ENCODE data around the gene ARHGAP25. TPM values are rescaled to one million over a fixed set of nuclear protein-coding genes. Genes with fewer than 3 reads are reported as not detected.

ARHGAP25 gene
- total and polyA plus RNA-seq, 2 experiments from 2014 or later: 1.9 to 2.0 TPM

DNA sequence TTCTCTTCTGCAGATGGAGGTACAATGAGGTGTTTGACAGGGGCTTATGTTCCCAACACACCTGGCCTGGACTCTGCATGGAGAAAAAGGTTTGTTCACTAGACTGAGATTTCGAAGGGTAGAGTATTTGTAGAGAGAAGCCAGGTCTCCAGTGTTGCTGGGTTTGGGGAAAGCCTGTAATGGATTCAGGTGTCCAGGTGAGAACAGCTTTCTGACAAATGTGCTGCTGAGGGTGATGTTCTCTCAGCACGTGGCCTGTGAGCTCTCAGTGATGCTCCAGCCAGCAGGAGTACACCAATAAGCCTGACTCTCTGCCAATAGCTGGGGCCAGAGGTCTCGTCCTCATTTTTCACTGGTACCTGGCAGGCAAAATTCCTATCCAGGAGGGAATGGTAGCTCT lies 43.8 kb upstream of the ARHGAP25 start:
- Histone ChIP-seq H3K36me3 (ENCODE audit: insufficient read depth) (no peaks in the 10 kb centered on the region), H2AFZ (no peak overlapping the region), H3K4me3 (no peak overlapping the region), H4K20me1 (replicated peaks; ENCODE audit: insufficient read depth) (no peaks in the 10 kb centered on the region), H3K4me1 (ENCODE audit: insufficient read depth) (peaks cover 36% of the 10 kb centered on the region), H3K27me3 (ENCODE audit: insufficient read depth) (no peaks in the 10 kb centered on the region), H3K4me2 (no peak overlapping the region), H3K9me2 (ENCODE audit: insufficient read depth) (peaks cover 9% of the 10 kb centered on the region; the same call in 1 of the 2 replicates), H3K79me2 (replicated peaks; ENCODE audit: insufficient read depth) (no peaks in the 10 kb centered on the region), H3F3A (replicated peaks; ENCODE audit: low read depth) (no peaks in the 10 kb centered on the region), H3K27ac (ENCODE audit: low read depth) (no peak overlapping the region)
- peaks cover 14% of the 10 kb centered on the region; the same call in 2 of the 3 replicates for H3K36me3 Mint-ChIP-seq (ENCODE audit: low read depth)
- no peak overlapping the region for H3K4me3 Mint-ChIP-seq
- TF ChIP-seq EZH2 (IDR thresholded peaks at IDR 0.05; ENCODE audit: low read depth, unreplicated experiment) (no peak), EZH2phosphoT487 (IDR thresholded peaks at IDR 0.05; ENCODE audit: unreplicated experiment) (no peak), STAT1 (IDR thresholded peaks at IDR 0.05; ENCODE audit: unreplicated experiment) (no peak), ZNF114 (CRISPR knock-in tag; IDR thresholded peaks at IDR 0.05) (no peak)
- H3K27me3 Mint-ChIP-seq (ENCODE audit: insufficient read depth, low read depth, poor library complexity): no peaks in the 10 kb centered on the region
- peaks cover 33% of the 10 kb centered on the region for H3K4me1 Mint-ChIP-seq
- H3K9me3 Mint-ChIP-seq: peaks cover 7% of the 10 kb centered on the region; the same call in 2 of the 3 replicates
- DNase-seq (ENCODE audit: low spot score) (no peak), ATAC-seq (no peak)
- H3K27ac Mint-ChIP-seq: no peak overlapping the region

DNA sequence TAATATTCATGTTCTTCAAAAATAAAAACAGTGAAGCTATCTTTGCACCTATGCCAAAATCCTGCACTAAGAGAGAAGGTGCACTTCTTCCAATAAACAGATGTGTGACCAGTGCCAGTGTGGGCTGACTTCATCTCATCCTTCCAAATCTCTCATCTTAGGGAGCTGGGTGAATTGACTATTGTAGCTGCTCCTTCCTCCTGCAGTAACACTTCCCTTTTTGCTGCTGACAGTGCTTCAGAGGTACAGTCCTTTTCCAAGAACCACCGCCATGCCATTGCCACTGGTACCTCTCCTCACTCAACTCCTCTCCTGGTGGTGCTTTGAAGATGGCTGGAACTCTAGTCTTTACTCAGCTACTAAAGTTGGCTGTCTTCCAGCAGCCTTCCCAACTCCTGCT lies 42.1 kb upstream of the ARHGAP25 start:
- Histone ChIP-seq H3K9me2 (ENCODE audit: insufficient read depth) (peaks cover 10% of the 10 kb centered on the region), H3K79me2 (replicated peaks; ENCODE audit: insufficient read depth) (no peaks in the 10 kb centered on the region), H3K36me3 (ENCODE audit: insufficient read depth) (no peaks in the 10 kb centered on the region), H3K27ac (ENCODE audit: low read depth) (no peak overlapping the region), H3K4me3 (no peak overlapping the region), H3K4me1 (ENCODE audit: insufficient read depth) (peaks cover 41% of the 10 kb centered on the region), H3K4me2 (no peak overlapping the region), H4K20me1 (replicated peaks; ENCODE audit: insufficient read depth) (no peaks in the 10 kb centered on the region), H3K27me3 (ENCODE audit: insufficient read depth) (no peaks in the 10 kb centered on the region), H2AFZ (no peak overlapping the region), H3F3A (replicated peaks; ENCODE audit: low read depth) (no peaks in the 10 kb centered on the region)
- no peak for ATAC-seq
- no peak overlapping the region for H3K27ac Mint-ChIP-seq
- H3K27me3 Mint-ChIP-seq (ENCODE audit: insufficient read depth, low read depth, poor library complexity): no peaks in the 10 kb centered on the region
- H3K9me3 Mint-ChIP-seq: peaks cover 17% of the 10 kb centered on the region; the same call in 2 of the 3 replicates
- peaks cover 24% of the 10 kb centered on the region; the same call in 2 of the 3 replicates for H3K36me3 Mint-ChIP-seq (ENCODE audit: low read depth)
- no peak for DNase-seq (ENCODE audit: low spot score)
- no peak overlapping the region for H3K4me3 Mint-ChIP-seq
- peaks cover 36% of the 10 kb centered on the region for H3K4me1 Mint-ChIP-seq
- TF ChIP-seq ZNF114 (CRISPR knock-in tag; IDR thresholded peaks at IDR 0.05): no peak
- no peak for TF ChIP-seq ZNF331 (CRISPR knock-in tag; IDR thresholded peaks at IDR 0.05; ENCODE audit: low read depth)
- TF ChIP-seq, protein P1, sequence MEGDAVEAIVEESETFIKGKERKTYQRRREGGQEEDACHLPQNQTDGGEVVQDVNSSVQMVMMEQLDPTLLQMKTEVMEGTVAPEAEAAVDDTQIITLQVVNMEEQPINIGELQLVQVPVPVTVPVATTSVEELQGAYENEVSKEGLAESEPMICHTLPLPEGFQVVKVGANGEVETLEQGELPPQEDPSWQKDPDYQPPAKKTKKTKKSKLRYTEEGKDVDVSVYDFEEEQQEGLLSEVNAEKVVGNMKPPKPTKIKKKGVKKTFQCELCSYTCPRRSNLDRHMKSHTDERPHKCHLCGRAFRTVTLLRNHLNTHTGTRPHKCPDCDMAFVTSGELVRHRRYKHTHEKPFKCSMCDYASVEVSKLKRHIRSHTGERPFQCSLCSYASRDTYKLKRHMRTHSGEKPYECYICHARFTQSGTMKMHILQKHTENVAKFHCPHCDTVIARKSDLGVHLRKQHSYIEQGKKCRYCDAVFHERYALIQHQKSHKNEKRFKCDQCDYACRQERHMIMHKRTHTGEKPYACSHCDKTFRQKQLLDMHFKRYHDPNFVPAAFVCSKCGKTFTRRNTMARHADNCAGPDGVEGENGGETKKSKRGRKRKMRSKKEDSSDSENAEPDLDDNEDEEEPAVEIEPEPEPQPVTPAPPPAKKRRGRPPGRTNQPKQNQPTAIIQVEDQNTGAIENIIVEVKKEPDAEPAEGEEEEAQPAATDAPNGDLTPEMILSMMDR (conservative IDR thresholded peaks at IDR 0.05; ENCODE audit: low read depth in 2 of 2): no peak
- no peak for TF ChIP-seq STAT1 (IDR thresholded peaks at IDR 0.05; ENCODE audit: unreplicated experiment)

DNA sequence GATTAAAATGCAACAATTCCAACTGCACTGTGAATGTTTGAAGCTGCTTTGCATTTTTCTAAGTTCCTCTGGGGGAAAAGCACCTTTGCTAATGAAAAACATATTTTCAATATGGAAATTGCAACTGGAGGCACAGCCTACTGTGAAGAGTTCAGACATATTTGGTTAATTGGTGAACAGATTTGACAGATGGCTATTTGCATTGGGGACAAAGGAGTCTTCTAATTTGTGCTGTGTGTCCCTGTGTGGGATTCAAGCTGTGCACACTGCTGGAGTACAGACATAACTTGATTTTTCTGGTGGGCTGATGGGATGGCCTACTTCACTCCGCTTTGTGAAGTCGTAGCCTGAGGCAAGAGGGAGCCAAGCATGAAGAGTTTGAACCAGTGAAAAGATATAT lies 40.7 kb upstream of the ARHGAP25 start:
- H3K9me3 Mint-ChIP-seq: peaks cover 21% of the 10 kb centered on the region; the same call in 2 of the 3 replicates
- no peak for ATAC-seq
- TF ChIP-seq JUNB (IDR thresholded peaks at IDR 0.05; ENCODE audit: unreplicated experiment): no peak
- TF ChIP-seq, protein P2, sequence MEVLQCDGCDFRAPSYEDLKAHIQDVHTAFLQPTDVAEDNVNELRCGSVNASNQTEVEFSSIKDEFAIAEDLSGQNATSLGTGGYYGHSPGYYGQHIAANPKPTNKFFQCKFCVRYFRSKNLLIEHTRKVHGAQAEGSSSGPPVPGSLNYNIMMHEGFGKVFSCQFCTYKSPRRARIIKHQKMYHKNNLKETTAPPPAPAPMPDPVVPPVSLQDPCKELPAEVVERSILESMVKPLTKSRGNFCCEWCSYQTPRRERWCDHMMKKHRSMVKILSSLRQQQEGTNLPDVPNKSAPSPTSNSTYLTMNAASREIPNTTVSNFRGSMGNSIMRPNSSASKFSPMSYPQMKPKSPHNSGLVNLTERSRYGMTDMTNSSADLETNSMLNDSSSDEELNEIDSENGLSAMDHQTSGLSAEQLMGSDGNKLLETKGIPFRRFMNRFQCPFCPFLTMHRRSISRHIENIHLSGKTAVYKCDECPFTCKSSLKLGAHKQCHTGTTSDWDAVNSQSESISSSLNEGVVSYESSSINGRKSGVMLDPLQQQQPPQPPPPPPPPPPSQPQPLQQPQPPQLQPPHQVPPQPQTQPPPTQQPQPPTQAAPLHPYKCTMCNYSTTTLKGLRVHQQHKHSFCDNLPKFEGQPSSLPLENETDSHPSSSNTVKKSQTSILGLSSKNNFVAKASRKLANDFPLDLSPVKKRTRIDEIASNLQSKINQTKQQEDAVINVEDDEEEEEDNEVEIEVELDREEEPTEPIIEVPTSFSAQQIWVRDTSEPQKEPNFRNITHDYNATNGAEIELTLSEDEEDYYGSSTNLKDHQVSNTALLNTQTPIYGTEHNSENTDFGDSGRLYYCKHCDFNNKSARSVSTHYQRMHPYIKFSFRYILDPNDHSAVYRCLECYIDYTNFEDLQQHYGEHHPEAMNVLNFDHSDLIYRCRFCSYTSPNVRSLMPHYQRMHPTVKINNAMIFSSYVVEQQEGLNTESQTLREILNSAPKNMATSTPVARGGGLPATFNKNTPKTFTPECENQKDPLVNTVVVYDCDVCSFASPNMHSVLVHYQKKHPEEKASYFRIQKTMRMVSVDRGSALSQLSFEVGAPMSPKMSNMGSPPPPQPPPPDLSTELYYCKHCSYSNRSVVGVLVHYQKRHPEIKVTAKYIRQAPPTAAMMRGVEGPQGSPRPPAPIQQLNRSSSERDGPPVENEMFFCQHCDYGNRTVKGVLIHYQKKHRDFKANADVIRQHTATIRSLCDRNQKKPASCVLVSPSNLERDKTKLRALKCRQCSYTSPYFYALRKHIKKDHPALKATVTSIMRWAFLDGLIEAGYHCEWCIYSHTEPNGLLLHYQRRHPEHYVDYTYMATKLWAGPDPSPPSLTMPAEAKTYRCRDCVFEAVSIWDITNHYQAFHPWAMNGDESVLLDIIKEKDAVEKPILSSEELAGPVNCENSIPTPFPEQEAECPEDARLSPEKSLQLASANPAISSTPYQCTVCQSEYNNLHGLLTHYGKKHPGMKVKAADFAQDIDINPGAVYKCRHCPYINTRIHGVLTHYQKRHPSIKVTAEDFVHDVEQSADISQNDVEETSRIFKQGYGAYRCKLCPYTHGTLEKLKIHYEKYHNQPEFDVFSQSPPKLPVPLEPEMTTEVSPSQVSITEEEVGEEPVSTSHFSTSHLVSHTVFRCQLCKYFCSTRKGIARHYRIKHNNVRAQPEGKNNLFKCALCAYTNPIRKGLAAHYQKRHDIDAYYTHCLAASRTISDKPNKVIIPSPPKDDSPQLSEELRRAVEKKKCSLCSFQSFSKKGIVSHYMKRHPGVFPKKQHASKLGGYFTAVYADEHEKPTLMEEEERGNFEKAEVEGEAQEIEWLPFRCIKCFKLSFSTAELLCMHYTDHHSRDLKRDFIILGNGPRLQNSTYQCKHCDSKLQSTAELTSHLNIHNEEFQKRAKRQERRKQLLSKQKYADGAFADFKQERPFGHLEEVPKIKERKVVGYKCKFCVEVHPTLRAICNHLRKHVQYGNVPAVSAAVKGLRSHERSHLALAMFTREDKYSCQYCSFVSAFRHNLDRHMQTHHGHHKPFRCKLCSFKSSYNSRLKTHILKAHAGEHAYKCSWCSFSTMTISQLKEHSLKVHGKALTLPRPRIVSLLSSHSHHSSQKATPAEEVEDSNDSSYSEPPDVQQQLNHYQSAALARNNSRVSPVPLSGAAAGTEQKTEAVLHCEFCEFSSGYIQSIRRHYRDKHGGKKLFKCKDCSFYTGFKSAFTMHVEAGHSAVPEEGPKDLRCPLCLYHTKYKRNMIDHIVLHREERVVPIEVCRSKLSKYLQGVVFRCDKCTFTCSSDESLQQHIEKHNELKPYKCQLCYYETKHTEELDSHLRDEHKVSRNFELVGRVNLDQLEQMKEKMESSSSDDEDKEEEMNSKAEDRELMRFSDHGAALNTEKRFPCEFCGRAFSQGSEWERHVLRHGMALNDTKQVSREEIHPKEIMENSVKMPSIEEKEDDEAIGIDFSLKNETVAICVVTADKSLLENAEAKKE (CRISPR knock-in tag; IDR thresholded peaks at IDR 0.05): no peak

More for the DNA sequence above, 40.7 kb upstream of the ARHGAP25 start:
- Mint-ChIP-seq H3K36me3 (ENCODE audit: low read depth) (peaks cover 31% of the 10 kb centered on the region), H3K27me3 (ENCODE audit: insufficient read depth, low read depth, poor library complexity) (no peaks in the 10 kb centered on the region), H3K27ac (no peak overlapping the region), H3K4me3 (no peak overlapping the region), H3K4me1 (peaks cover 36% of the 10 kb centered on the region)
- H3K4me3 ChIP-seq: no peak overlapping the region
- peaks cover 41% of the 10 kb centered on the region for H3K4me1 ChIP-seq (ENCODE audit: insufficient read depth)
- no peak overlapping the region for H3K4me2 ChIP-seq
- H3K9me2 ChIP-seq (ENCODE audit: insufficient read depth): peaks cover 10% of the 10 kb centered on the region
- no peak overlapping the region for H2AFZ ChIP-seq
- H4K20me1 ChIP-seq (replicated peaks; ENCODE audit: insufficient read depth): no peaks in the 10 kb centered on the region
- DNase-seq (ENCODE audit: low spot score): no peak
- no peaks in the 10 kb centered on the region for H3F3A ChIP-seq (replicated peaks; ENCODE audit: low read depth)
- H3K27me3 ChIP-seq (ENCODE audit: insufficient read depth): no peaks in the 10 kb centered on the region
- no peaks in the 10 kb centered on the region for H3K36me3 ChIP-seq (ENCODE audit: insufficient read depth)
- H3K79me2 ChIP-seq (replicated peaks; ENCODE audit: insufficient read depth): no peaks in the 10 kb centered on the region
- no peak overlapping the region for H3K27ac ChIP-seq (ENCODE audit: low read depth)
